GM19397 (cell line): ENCODE data around the gene TLX2.
"Not testable (repeated sequence)": the region's sequence is repeated elsewhere in the genome, so short reads cannot be mapped to it uniquely, and the experiment has no call there.

ENCODE experiments used
- ATAC-seq: cut with Tn5 transposase; IDR thresholded peaks from one replicate; pipeline ENCODE4 v1.9.1; 2021; ENCODE audit warnings: mild to moderate bottlenecking, moderate library complexity; ENCODE audit not compliant: unreplicated experiment

Gene TLX2

DNA sequence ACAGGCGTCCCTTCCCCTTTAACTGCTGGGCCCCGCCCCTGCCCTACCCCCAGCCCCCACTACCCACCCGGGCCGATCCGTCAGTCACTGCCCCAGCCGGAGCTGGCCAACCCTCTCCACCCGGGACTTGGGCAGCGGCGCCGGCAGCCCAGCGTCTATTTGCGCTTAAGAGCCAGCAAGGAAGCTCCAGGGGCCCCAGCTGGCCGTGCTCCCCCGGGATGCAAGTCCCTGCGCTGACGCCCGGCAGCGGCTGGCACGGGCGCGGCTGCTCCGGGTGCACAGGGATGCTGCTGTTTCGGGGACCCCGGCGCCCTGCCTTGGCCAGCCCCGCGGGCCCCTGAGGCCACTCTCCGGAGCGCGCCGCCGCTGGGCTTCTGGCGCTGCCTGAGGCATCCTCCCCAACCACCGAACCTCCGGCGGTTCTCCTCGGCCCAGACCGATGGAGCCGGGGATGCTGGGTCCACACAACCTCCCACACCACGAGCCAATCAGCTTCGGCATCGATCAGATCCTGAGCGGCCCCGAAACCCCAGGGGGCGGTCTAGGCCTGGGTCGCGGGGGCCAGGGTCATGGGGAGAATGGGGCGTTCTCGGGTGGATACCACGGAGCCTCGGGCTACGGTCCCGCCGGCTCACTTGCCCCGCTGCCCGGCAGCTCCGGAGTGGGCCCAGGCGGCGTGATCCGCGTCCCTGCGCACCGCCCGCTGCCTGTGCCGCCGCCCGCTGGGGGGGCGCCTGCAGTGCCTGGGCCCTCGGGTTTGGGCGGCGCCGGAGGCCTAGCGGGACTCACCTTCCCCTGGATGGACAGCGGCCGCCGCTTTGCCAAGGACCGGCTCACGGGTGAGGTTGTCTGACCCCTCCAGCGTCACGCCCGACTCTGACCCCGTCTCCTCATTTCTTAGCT lies at the start of gene TLX2:
TSS of gene TLX2 (plus strand) at position 83 of the 903 bp plus-strand sequence. CDS start at position 440, 357 bp downstream.
- ATAC-seq, result no peak

DNA sequence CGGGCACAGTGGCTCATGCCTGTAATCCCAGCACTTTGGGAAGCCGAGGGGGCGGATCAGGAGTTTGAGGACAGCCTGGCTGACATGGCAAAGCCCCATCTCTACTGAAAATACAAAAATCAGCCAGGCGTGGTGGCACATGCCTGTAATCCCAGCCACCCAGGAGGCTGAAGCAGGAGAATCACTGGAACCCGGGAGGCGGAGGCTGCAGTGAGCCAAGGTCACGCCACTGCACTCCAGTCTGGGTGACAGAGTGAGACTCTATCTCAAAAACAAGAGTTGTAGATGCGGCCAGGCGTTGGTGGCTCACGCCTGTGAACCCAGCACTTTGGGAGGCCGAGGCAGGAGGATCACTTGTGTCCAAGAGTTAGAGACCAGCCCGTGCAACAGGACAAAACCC lies 43.5 kb upstream of the TLX2 start:
- ATAC-seq, result not testable (repeated sequence)

DNA sequence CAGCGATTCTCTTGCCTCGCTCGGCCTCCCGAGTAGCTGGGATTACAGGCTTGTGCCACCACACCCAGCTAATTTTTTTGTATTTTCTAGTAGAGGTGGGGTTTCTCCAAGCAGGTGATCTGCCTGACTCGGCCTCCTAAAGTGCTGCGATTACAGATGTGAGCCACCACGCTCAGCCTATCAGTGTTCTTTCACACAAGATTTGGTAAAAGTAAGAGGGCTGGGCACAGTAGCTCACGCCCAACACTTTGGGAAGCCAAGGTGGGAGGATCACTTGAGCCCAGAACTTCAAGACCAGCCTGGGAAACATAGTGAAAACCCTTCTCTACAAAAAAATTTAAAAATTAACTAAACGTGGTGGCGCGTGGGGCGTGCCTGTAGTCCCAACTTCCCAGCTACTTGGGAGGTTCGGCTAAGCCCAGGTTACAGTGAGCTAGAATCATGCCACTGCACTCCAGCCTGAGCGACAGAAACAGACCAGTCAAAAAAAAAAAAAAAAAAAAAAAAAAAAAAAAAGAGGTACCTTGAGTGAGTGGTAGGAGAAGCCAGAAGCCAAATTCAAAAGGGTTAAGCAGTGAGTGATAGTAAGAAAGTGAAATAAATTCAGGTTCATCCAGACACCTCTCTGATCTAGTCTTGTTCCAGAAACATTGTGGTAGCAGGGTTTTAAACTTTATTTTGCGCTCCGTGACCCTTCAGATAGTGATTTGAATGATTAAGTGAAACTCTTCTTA lies 42.8 kb upstream of the TLX2 start:
- ATAC-seq, result no peak

DNA sequence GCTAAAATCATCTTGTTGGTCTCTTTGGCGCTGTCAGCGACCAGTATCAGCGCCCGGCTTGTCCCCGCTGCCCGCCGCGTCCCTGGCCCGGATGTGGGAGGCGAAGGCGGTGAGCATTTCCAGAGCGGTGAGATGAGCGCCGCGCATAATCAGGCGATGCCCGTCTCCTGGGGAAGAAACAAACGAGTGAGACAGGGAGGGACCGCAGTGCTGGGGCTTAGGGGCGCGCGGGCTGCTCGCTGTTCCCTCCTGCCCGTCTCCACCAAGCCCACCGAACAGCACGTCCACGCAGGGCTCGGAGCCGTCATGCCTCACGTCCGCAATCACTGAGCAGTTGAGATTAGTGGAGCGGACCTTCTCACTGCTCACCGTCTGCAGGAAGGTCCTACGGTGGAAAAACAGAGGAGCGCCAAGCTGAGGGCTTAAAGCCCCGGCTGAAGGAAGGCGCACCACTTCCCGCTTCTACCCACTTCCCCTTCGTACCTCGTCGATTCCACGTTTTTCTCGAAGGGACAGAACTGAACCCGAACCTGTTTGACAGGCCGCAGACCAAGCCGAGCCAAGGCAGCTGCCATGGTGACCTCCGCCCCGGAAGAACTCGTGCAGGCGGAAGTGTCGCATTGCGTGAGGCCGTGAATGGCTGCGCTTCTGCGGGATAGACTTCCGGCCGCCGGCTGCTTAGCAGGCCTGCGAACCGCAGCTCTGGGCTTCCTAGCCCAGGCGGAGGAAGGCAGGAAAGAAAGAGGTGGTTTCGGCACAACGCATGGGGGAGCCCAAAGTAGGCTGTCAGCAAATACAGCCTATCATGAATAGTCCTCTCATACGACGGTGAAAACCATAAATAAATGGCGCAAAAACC lies 41.9 kb upstream of the TLX2 start, which contains the start of gene MRPL53:
TSS of gene MRPL53 (minus strand) at position 595 of the 859 bp plus-strand sequence. CDS start at position 575, 20 bp downstream.
- peak; percentile 83 for ATAC-seq

DNA sequence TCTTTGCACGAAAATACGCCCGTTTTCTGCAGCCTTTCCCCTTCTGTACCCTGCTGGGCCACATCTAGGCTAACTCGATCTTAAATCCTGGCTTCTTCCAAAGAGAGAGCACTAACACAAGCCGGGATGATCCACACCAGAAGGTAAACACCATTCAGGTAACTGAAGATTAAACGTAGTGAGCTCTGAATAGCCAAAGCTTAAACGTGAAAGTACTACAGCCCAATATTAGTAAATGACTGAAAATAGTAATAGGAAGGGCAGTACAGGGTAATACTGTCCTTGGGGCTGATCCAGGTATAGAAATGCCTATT lies 41.3 kb upstream of the TLX2 start:
- ATAC-seq, result no peak

DNA sequence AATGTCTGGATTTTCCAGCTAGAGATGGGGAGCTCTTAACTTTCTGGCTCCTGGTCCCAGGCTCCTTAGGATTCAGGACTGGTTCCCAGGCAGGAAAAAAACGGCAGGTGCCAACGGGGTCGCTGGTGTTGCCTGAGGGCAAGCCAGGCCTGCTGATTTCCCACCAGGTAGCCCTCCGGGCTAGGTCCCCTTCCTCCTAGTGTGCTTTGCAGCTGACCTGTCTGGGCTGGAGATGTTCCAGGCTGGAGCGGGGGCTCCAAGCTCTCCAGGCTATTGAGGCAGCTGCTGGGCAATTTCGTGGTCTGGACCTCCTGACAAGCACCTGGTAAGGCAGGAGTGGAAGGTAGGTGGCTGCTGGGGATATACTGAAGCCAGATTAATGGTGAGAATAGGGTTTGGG lies 39.8 kb upstream of the TLX2 start:
- ATAC-seq, result no peak

DNA sequence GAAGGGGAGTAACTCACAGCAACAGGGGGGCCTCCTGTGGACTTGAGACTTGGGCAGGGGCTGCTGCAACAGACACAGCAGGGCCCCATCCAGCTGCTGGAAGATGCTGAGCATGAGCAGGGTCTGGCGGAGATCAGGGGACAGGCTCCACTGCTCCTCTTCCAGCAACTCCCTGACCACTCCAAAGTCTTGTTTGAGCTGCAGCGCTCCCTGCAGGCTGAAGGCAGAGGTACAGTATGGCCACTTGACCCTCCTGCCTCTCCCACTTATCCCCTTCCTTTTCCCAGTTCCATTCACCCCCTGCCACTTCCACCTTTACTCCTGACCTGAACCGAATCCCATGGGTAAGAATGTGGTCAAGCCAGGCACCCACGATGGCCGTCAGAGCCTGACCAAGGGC lies 39.4 kb upstream of the TLX2 start:
- ATAC-seq, result no peak

DNA sequence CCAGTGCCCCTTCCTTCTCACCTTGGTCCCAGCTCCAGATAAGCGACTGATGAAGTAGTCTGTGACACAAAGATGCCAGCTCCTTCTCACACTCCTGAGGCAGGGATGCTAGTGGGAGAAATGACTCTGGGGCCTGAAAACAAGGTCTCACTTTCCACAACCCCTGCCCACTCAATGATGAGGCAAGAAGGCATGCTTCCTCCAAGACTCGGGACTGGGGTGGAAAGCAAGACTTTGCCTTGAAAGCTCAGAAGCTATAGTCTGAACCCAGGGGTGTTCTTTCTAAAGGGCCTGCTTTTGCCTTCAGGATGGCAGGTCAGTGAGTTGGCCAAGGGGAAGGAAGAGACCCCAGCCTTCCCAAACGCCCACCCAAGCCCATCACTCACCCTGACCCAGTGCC lies 32.8 kb upstream of the TLX2 start:
- no peak for ATAC-seq

DNA sequence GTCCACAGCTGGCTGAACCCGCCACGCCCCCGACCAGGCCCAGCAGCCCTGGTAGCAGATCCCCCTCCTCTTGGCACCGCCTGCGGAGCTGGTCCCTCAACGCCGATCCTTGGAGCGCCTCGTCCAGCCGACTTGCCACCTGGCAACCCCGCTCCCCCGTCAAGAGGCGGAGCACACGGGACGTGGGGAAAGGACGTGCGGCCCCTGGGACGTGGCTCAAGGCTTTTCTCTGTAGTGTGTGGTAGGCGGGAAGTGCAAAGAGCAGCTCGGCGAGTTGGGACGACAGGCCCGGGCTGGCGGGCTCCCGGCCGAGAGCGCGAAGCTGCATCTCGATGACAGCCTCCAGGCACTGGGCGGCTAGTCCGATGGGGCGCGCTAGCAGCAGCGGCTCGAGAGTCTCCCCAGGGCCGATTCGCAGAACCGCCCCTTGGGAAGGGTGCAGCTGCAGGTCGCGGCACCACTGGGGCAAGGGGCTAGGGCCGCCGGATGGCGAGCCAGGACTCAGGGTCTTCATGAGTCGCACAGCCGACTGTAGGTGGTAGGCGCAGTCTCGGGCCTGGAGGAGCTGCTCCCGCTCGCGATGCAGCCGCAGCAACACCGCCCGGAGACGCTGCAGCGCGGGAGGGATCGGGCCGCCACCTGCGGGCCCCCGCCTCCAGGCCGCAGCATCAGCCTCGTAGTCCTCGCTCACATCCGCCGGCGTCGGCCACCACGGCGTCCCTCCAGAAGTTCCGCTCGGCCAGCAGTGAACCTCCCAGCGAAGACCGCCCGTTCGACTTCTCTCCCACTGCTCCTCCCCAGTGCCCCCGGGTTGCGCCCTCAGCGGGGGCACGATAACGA lies 32.1 kb upstream of the TLX2 start:
- peak; percentile 51 for ATAC-seq

DNA sequence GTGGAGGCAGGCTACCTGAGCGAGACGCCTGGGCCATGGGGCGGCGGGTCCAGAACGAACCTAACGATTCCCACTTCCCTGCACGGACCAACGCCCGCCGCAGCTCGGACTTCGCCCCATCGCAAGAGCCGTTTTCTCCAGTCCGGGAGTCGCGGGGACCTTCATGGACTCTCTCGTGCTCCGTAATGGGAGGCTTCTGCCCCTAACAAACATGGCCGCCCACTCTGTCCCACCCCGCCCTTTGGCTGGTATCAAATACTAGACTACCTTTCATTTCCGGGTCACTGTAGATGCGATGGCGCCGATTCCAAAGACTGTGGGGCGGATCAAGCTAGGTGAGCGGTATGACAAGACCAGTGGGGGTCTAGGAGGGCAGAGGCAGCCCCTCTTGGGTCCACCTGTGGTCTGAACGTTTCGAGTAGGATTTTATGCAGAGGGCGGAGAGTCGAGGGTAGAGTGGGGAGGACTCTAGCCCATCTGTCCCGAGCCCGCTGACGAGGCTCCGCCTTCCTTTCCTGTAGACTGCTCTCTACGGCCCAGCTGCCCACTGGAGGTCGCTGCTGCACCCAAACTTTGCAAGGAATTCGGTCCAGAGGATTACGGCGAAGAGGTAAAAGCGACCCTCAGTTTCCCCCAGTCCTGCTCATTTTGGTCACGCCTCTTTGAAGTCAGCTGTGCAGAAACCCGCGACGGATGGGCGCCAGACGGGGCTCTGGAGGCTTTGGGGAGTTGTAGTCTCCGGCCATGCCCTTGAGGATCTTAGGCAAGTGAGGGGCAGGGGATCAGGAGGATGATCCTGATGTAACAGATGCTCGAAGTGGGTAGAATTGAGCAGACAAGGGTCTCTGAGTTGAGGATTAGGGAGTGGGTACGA lies 31.2 kb upstream of the TLX2 start, which contains the start of the genes CCDC142 and TTC31:
TSS of gene CCDC142 (minus strand) at position 198 of the 874 bp plus-strand sequence. CDS start at position 37, 161 bp downstream.
TSS of gene TTC31 (plus strand) at position 281 of the 874 bp plus-strand sequence. CDS start at position 296, 15 bp downstream.
- ATAC-seq, result peak; percentile 83

DNA sequence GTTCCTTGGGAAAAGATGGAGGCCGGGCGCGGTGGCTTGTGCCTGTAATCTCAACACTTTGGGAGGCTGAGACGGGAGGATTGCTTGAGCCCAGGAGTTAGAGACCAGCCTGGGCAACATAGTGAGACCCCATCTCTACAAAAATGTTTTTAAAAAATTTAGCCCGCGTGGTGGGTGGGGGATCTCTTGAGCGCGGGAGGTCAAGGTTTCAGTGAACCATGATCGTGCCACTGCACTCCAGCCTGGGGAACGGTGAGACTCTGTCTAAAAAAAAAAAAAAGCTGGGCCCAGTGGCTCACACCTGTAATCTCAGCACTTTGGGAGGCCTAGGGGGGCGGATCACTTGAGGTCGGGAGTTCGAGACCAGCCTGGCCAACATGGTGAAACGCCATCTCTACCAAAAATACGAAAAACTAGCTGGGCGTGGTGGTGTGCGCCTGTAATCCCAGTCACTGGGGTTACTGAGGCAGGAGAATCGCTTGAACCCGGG lies 30.5 kb upstream of the TLX2 start:
- ATAC-seq, result not testable (repeated sequence)

DNA sequence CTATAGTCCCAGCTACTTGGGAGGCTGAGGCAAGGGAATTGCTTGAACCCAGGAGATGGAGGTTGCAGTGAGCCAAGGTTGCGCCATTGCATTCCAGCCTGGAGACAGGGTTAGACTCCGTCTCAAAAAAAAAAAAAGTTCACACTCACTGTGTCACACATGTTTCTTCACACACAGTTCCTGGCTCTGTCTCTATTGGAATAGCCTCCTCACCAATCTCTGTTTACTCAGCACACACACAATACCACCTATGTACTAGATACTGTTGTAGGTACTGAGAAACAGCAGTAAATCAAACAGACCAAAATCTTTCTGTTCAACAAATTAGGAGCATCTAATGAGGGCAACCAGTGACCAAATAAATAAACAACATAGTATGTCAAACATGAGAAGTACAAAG lies 28.1 kb upstream of the TLX2 start:
- no peak for ATAC-seq

DNA sequence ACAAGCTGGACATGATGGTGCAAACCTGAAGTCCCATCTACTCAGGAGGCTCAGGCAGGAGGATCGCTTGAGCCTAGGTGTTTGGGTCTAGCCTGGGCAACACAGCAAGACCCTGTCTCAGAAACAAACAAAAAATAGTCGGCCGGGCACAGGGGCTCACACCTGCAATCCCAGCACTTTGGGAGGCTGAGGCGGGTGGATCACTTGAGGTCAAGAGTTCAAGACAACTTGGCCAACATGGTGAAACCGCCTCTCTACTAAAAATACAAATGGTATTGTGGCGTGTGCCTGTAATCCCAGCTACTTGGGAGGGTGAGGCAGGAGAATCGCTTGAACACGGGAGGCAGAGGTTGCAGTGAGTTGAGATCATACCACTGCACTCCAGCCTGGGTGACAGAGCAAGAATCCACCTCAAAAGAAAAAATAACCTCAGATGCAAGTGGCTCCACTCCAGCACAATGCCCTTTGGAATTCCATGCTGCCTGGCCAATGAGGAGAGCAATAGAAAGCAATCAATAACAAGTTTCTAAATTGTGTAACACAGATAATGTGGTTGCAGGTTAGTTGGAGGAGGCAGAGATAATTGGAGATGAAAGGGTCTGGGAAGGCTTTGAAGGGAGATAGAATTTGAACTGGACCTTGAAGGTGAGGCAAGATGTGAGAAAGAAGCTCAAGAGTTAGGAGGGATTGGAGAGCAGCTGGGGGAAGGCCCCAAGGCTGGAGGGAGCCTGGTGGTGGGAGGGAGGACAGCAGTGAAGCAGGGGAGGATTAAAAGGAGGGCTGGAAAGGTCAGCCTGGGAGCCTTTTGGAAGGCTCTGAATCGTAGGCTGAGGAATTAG lies 25.4 kb upstream of the TLX2 start:
- no peak for ATAC-seq

DNA sequence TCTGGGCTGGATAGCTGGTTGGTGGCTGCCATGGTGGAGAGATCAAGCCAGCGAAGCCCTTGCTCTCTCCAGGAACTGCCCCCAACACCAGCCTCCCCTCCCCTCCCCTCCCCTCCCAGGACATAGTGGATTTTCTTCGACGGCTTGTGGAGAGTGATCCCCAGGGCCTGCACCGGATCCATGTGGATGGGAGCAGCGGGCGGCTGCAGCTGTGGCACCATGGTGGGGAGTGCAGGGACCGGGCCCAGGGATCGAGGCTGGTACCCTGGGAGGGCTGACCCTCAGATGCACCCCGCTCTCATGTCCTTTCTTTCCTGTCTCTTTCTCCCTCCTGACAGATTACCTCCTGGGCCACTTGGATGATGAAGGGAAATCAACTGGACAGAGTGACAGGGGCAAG lies 24.3 kb upstream of the TLX2 start:
- no peak for ATAC-seq

DNA sequence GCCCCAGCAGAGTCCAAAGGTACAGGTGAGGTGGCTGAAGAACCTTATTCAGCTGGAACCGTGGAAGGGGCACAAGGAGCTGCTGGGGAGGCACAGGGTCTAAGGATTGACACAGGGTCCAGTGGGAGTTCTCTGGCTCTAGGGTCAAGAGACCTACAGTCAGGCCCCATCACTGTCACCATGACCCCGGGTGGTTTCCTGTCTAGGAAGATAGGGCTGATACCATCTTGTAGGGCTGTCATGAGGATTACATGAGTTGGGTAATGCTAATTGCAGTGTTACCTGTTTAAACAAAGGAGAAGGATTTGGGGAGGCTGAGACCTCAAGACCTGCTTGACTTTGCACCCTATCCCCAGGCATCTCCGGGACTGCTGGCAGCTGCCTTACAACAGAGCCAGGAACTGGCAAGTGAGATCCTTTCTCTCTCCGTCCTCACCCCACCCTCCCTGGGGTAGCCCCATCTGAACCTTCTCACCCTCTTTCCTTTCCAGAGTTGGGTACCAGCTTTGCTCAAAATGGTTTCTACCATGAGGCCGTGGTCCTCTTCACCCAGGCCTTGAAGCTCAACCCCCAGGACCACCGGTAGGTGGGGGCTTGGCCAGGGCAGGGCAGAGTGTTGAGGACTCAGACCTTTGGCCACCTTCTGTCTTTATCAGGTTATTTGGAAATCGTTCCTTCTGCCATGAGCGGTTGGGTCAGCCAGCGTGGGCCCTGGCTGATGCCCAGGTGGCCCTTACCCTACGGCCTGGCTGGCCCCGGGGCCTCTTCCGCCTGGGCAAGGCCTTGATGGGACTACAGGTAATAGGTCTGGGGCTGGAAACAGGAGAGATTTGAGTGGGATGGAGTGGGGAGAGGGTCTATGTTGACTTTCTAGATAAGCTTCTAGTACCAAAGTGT lies 22.4 kb upstream of the TLX2 start:
- no peak for ATAC-seq

DNA sequence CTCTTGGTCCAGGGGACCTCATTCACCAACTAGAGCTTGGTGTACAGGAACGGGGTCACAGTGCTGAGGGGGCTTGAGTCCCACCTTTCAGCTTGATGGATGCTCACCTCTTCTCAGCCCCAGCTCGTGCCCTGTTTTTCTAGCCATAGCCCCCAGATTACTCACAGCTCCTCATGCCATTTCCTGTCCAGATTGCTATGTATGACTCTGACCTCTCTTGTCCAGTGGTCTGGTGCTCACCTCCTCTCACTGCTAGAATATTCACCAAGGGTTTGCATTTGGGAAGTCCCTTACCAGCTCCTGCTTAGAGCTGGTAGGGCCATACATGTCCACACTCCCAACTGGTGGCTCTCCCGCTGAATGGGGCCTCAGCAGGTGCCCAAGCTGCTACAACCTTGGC lies 20.7 kb upstream of the TLX2 start:
- ATAC-seq, result no peak

DNA sequence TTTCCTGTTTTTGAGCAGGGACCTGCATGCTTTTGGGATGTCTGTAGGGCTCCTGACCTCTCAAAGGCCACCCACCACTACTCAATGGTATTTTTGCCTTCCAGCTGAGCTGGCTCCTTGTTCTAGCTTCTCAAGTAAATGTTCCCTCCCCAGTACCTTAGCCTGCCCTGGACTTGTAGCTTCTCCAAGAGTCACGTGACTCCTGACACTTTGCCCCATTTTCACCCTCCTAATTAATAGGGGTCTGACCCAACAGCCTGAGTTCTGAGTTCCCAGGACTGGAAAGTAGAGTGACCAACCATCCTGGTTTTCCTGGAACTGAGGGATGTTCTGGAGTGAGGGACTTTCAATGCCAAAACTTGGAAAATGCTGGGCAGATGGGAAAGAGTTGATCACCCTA lies 18.8 kb upstream of the TLX2 start:
- no peak for ATAC-seq
